ENCODE results near the gene C11orf97. TPM values are rescaled to one million over a fixed set of nuclear protein-coding genes. Genes with fewer than 3 reads are reported as not detected.
A peak's percentile ranks its signal among the peaks of the same experiment; 100 is the strongest.

Gene C11orf97
- total and polyA plus RNA-seq, 9 of the 15 experiments (the other 6 are each of a cell fraction or from before 2014, with no cell fraction given) = not detected

GRCh38 chr11:94567181-94567670 is 55.0 kb downstream of the C11orf97 start, which contains the start of gene PIWIL4 (continued):
- TF ChIP-seq EP300 (IDR thresholded peaks at IDR 0.05; ENCODE audit: low read length) (no peak), CEBPB (tag; IDR thresholded peaks at IDR 0.05) (no peak), PRMT5 (CRISPR knock-in tag; IDR thresholded peaks at IDR 0.05) (no peak), MECOM (CRISPR knock-in tag; IDR thresholded peaks at IDR 0.05) (no peak), CBFA2T3 (IDR thresholded peaks at IDR 0.05) (no peak), SIX5 (IDR thresholded peaks at IDR 0.05; ENCODE audit: borderline replicate concordance in 1 of 2, insufficient read depth in 1 of 2, low read depth in 1 of 2, low read length in 2 of 2) (no peak), MYC (IDR thresholded peaks at IDR 0.05; ENCODE audit: low read depth, low read length) (peak; percentile 93), MYC (CRISPR knock-in tag; IDR thresholded peaks at IDR 0.05; ENCODE audit: borderline replicate concordance, low read depth) (peak; percentile 81; the same call in 1 of the 2 replicates), DIDO1 (tag; IDR thresholded peaks at IDR 0.05; ENCODE audit: low read depth) (no peak), E2F4 (CRISPR knock-in tag; IDR thresholded peaks at IDR 0.05; ENCODE audit: low read depth) (no peak), ZC3H8 (IDR thresholded peaks at IDR 0.05) (no peak), ZNF280B (CRISPR knock-in tag; IDR thresholded peaks at IDR 0.05) (no peak), ZNF668 (CRISPR knock-in tag; IDR thresholded peaks at IDR 0.05) (no peak), IFI16 (CRISPR knock-in tag; IDR thresholded peaks at IDR 0.05) (no peak), TRIM28 (IDR thresholded peaks at IDR 0.05) (no peak), MBD2 (IDR thresholded peaks at IDR 0.05; ENCODE audit: borderline replicate concordance, low read depth) (no peak; the same call in 1 of the 2 replicates), MTF1 (CRISPR knock-in tag; IDR thresholded peaks at IDR 0.05; ENCODE audit: borderline replicate concordance) (no peak), ZNF444 (CRISPR knock-in tag; IDR thresholded peaks at IDR 0.05) (no peak), CREBBP (IDR thresholded peaks at IDR 0.05; ENCODE audit: low read depth, low read length) (no peak), ZBTB9 (CRISPR knock-in tag; IDR thresholded peaks at IDR 0.05) (peak; percentile 80; the same call in 1 of the 2 replicates), NFYB (IDR thresholded peaks at IDR 0.05; ENCODE audit: extremely low read depth, insufficient read length) (no peak)
- TF ChIP-seq, protein P1, sequence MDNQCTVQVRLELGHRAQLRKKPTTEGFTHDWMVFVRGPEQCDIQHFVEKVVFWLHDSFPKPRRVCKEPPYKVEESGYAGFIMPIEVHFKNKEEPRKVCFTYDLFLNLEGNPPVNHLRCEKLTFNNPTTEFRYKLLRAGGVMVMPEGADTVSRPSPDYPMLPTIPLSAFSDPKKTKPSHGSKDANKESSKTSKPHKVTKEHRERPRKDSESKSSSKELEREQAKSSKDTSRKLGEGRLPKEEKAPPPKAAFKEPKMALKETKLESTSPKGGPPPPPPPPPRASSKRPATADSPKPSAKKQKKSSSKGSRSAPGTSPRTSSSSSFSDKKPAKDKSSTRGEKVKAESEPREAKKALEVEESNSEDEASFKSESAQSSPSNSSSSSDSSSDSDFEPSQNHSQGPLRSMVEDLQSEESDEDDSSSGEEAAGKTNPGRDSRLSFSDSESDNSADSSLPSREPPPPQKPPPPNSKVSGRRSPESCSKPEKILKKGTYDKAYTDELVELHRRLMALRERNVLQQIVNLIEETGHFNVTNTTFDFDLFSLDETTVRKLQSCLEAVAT (IDR thresholded peaks at IDR 0.05) = no peak
